Islet precursor cell (in vitro differentiated cells): ENCODE data around the gene SOCS7.
A peak's percentile ranks its signal among the peaks of the same experiment; 100 is the strongest.

Source experiments
- DNase-seq: peaks from one replicate; pipeline ENCODE4 v3.0.0-alpha.2; 2018

SOCS7 gene

GRCh38 chr17:38369124-38369886 lies 17.7 kb downstream of the SOCS7 start:
- DNase-seq, result no peak

GRCh38 chr17:38379448-38379847 lies 27.8 kb downstream of the SOCS7 start:
- DNase-seq, result no peak

- no peak for DNase-seq
Observed at GRCh38 chr17:38395090-38395489, 43.4 kb downstream of the SOCS7 start.

- no peak for DNase-seq
Observed at GRCh38 chr17:38397227-38397626, 45.6 kb downstream of the SOCS7 start.

GRCh38 chr17:38400286-38400685 lies 48.6 kb downstream of the SOCS7 start:
- DNase-seq, result no peak

- DNase-seq, result no peak
Observed at GRCh38 chr17:38401459-38401858, 49.8 kb downstream of the SOCS7 start.

- no peak for DNase-seq
Observed at GRCh38 chr17:38402897-38403296, 51.3 kb downstream of the SOCS7 start.

GRCh38 chr17:38403491-38403890 lies 51.8 kb downstream of the SOCS7 start:
- no peak for DNase-seq

- DNase-seq, result peak; percentile 46
Observed at GRCh38 chr17:38404174-38404943, 52.7 kb downstream of the SOCS7 start.

GRCh38 chr17:38405654-38406053 lies 54.0 kb downstream of the SOCS7 start:
- DNase-seq, result peak; percentile 51

GRCh38 chr17:38410201-38410600 lies 58.6 kb downstream of the SOCS7 start:
- DNase-seq, result no peak

- DNase-seq, result peak; percentile 92
Observed at GRCh38 chr17:38415250-38416194, 63.9 kb downstream of the SOCS7 start.

- DNase-seq, result no peak
Observed at GRCh38 chr17:38416840-38417209, 65.2 kb downstream of the SOCS7 start.

- DNase-seq, result peak; percentile 84
Observed at GRCh38 chr17:38417210-38417951, 65.7 kb downstream of the SOCS7 start.

- DNase-seq, result no peak
Observed at GRCh38 chr17:38418062-38418692, 66.5 kb downstream of the SOCS7 start.

GRCh38 chr17:38418693-38419507 lies 67.3 kb downstream of the SOCS7 start:
- DNase-seq, result peak; percentile 73

GRCh38 chr17:38419508-38419981 lies 67.9 kb downstream of the SOCS7 start:
- no peak for DNase-seq

- DNase-seq, result no peak
Observed at GRCh38 chr17:38420518-38420917, 68.9 kb downstream of the SOCS7 start.

GRCh38 chr17:38421171-38421841 lies 69.7 kb downstream of the SOCS7 start:
- peak; percentile 71 for DNase-seq
